Transverse colon (tissue), 4 donors: ENCODE data around the gene UPF3A.

Source experiments
- CTCF ChIP-seq, 5 experiments: fragments of 200-600 bp in 3 of 5; fragments of 450-650 bp in 2 of 5; sonication (generic) in 3 of 5; IDR thresholded peaks; 1 replicate in 2 of 5; 2 replicates in 3 of 5; pipeline ENCODE4 v1.5.1; 2016 to 2017; ENCODE audit warnings: antibody characterized with exemption in 5 of 5, inconsistent platforms in 3 of 5, mild to moderate bottlenecking in 2 of 5, moderate library complexity in 1 of 5
- EP300 ChIP-seq: sonication (generic); formaldehyde crosslinking; IDR thresholded peaks from one replicate; pipeline ENCODE4 v1.6.1; 2017; ENCODE audit warnings: antibody characterized with exemption, low read depth
- POLR2AphosphoS5 ChIP-seq, 3 donors: sonication (generic); formaldehyde crosslinking; IDR thresholded peaks; one replicate each; pipeline ENCODE4 v1.6.1; 2016; ENCODE audit warnings: antibody characterized with exemption in 3 of 3

- no peak for TF ChIP-seq EP300
- TF ChIP-seq CTCF (IDR thresholded peaks at IDR 0.05) = no peak
- no peak for TF ChIP-seq POLR2AphosphoS5 (IDR thresholded peaks at IDR 0.05)
These were observed 41.9 kb downstream of the UPF3A start for GRCh38 chr13:114323349-114323748.
